GM13977 (cell line): ENCODE data around the gene C2orf81.
A peak's percentile ranks its signal among the peaks of the same experiment; 100 is the strongest.

Source experiments
- DNase-seq: peaks from one replicate; pipeline ENCODE4 v3.0.0; 2012; ENCODE audit warnings: low spot score
- CTCF ChIP-seq: IDR thresholded peaks from 2 replicates; pipeline ENCODE4 v1.5.1; 2012; ENCODE audit warnings: mild to moderate bottlenecking, control low read depth; ENCODE audit not compliant: insufficient read depth; ENCODE audit errors: extremely low read depth, missing control alignments
- in situ Hi-C: fragments of 300-500 bp; cut with MboI; formaldehyde crosslinking; loops from one replicate; pipeline ENCODE4 v1.12.0; 2022; ENCODE audit warnings: low sequenced_read_pairs, low pct_unique_long_range_greater_than_20kb, mixed read lengths, inconsistent platforms; ENCODE audit not compliant: unreplicated experiment

The C2orf81 gene

GRCh38 chr2:74440378-74441169 is 19.2 kb upstream of the C2orf81 start:
- in situ Hi-C loops, result no loop called here
- TF ChIP-seq CTCF, result no peak
- peak; percentile 98 for DNase-seq

- no peak for TF ChIP-seq CTCF
- in situ Hi-C loops, result no loop called here
- DNase-seq, result no peak
These were observed 18.5 kb upstream of the C2orf81 start for GRCh38 chr2:74439803-74440377.

- no peak for DNase-seq
- no peak for TF ChIP-seq CTCF
- in situ Hi-C loops, result no loop called here
These were observed 18.0 kb upstream of the C2orf81 start for GRCh38 chr2:74439373-74439772.

- DNase-seq, result no peak
- in situ Hi-C loops, result no loop called here
- TF ChIP-seq CTCF, result no peak
These were observed 16.8 kb upstream of the C2orf81 start for GRCh38 chr2:74438248-74438647.

GRCh38 chr2:74436848-74437695 is 15.7 kb upstream of the C2orf81 start:
- DNase-seq, result peak; percentile 61
- no peak for TF ChIP-seq CTCF
- in situ Hi-C loops, result no loop called here

- DNase-seq, result no peak
- TF ChIP-seq CTCF, result no peak
- in situ Hi-C loops, result no loop called here
These were observed 14.8 kb upstream of the C2orf81 start for GRCh38 chr2:74436111-74436805.
